ENCODE measurements around the gene SEC22A. TPM values are rescaled to one million over a fixed set of nuclear protein-coding genes. Genes with fewer than 3 reads are reported as not detected.

The SEC22A gene
- total and polyA plus RNA-seq, 2 of the 13 experiments (the other 11 are each of a cell fraction or from before 2014, with no cell fraction given) = 14.1 to 17.3 TPM

DNA sequence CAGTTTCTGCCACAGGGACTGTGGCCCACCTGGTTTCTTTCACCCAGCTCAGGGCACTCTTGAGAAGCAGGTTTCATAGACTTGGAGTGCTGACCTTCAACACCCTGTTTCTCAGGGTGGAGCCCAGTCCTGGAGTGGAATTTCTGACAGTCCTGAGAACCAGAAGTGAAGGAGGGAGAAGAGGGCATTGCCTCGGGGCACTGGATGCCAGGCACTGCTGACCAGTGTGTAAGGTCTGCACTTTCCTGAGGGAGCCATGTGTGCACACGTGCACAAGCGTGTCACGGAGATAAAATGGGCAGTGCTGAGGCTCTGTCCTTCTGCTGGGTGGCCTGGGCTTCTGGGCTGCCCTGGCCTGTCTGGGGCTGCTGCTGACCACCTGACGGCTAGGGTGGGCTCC lies 118.5 kb downstream of the SEC22A start:
- ChIA-PET POLR2A (no interaction called here), CTCF (ENCODE audit: low intra/inter-chr PET ratio, low total read pairs) (no interaction called here)
- Histone ChIP-seq H3K9ac (ENCODE audit: insufficient read depth, low read depth, low read length) (no peak overlapping the region), H3K9me3 (ENCODE audit: low read length) (no peaks in the 10 kb centered on the region), H3K4me2 (ENCODE audit: low read depth, low read length) (no peak overlapping the region), H4K20me1 (ENCODE audit: insufficient read depth, low read length) (no peaks in the 10 kb centered on the region), H2AFZ (ENCODE audit: low read length) (no peak overlapping the region), H3K4me3 (replicated peaks in 1 of 3; ENCODE audit: insufficient read depth in 1 of 3, low read depth in 2 of 3, low read length in 3 of 3) (no peak overlapping the region), H3K79me2 (ENCODE audit: insufficient read depth, low read length) (no peaks in the 10 kb centered on the region), H3K4me1 (ENCODE audit: insufficient read depth, low read length) (no peaks in the 10 kb centered on the region), H3K27me3 (ENCODE audit: control insufficient read depth in 1 of 2, insufficient read depth in 2 of 2, low read length in 2 of 2) (peaks cover 6 to 56% of the 10 kb centered on the region in 2 experiments; a peak in 3 of 5 replicates), H3K36me3 (replicated peaks in 1 of 2; ENCODE audit: control insufficient read depth in 1 of 2, insufficient read depth in 2 of 2, low read length in 2 of 2) (no peaks in the 10 kb centered on the region), H3K27ac (ENCODE audit: extremely low read length, insufficient read depth, low read length) (no peak overlapping the region)
- TF ChIP-seq ZFP82 (CRISPR knock-in tag; IDR thresholded peaks at IDR 0.05; ENCODE audit: borderline replicate concordance) = no peak
- TF ChIP-seq, protein P1, sequence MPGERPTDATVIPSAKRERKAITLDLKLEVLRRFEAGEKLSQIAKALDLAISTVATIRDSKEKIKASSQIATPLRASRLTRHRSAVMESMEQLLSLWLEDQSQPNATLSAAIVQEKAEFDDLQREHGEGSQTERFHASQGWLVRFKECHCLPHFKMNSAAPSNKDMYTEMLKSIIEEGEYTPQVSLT (CRISPR knock-in tag; IDR thresholded peaks at IDR 0.05; ENCODE audit: borderline replicate concordance, low read depth) = no peak
- TF ChIP-seq TBX2 (CRISPR knock-in tag; IDR thresholded peaks at IDR 0.05; ENCODE audit: borderline replicate concordance) = no peak
- TF ChIP-seq RAD21 (CRISPR knock-in tag; IDR thresholded peaks at IDR 0.05) = no peak
- no peak for TF ChIP-seq CCAR2 (optimal IDR thresholded peaks at IDR 0.05; ENCODE audit: low read depth, low read length)
- no peak for TF ChIP-seq ZNF607 (CRISPR knock-in tag; IDR thresholded peaks at IDR 0.05; ENCODE audit: borderline replicate concordance)
- TF ChIP-seq GATA4 (IDR thresholded peaks at IDR 0.05; ENCODE audit: borderline replicate concordance, low read depth) = no peak
- no peak for TF ChIP-seq ZFP36L2 (CRISPR knock-in tag; IDR thresholded peaks at IDR 0.05)
- no peak for TF ChIP-seq HNRNPLL (IDR thresholded peaks at IDR 0.05; ENCODE audit: low read depth, low read length, poor library complexity, severe bottlenecking)
- TF ChIP-seq TBX3 (IDR thresholded peaks at IDR 0.05; ENCODE audit: borderline replicate concordance) = no peak
- in situ Hi-C loops (cut with HindIII; ENCODE audit: extremely low pct_ligation_motif_present, low pct_unique_long_range_greater_than_20kb) = no loop called here
- no peak for FAIRE-seq
- BruUV-seq (replicated peaks) = no TSS peak
- no peak for DNase-seq (ENCODE audit: low spot score)
- WGBS (ENCODE audit: low lambda C conversion rate) = 7% methylated on average over 5 of the region's 5 CpGs
- ATAC-seq = no peak
- intact Hi-C loops (cut with micrococcal nuclease; ENCODE audit: unreplicated experiment) = no loop called here
